HG03469 (cell line): Measurements from ENCODE around the gene TSSK6.
"Not testable (repeated sequence)": the region's sequence is repeated elsewhere in the genome, so short reads cannot be mapped to it uniquely, and the experiment has no call there.

ENCODE experiments used
- ATAC-seq: cut with Tn5 transposase; IDR thresholded peaks from one replicate; pipeline ENCODE4 v1.9.1; 2021; ENCODE audit warnings: mild to moderate bottlenecking, moderate library complexity, moderate number of reproducible peaks; ENCODE audit not compliant: unreplicated experiment

Gene TSSK6

GRCh38 chr19:19488875-19489690 is 26.3 kb downstream of the TSSK6 start:
- peak; percentile 41 for ATAC-seq

- no peak for ATAC-seq
Observed at GRCh38 chr19:19487950-19488874, 27.1 kb downstream of the TSSK6 start.

- ATAC-seq: no peak
Observed at GRCh38 chr19:19487077-19487949, 28.0 kb downstream of the TSSK6 start.

- ATAC-seq: no peak
Observed at GRCh38 chr19:19486343-19487076, 28.8 kb downstream of the TSSK6 start.

GRCh38 chr19:19485998-19486290 is 29.4 kb downstream of the TSSK6 start:
- ATAC-seq: no peak

GRCh38 chr19:19485161-19485997 is 30.0 kb downstream of the TSSK6 start:
- ATAC-seq: no peak

GRCh38 chr19:19482809-19483596 is 32.3 kb downstream of the TSSK6 start:
- ATAC-seq: no peak

- no peak for ATAC-seq
Observed at GRCh38 chr19:19480688-19481087, 34.7 kb downstream of the TSSK6 start.

- no peak for ATAC-seq
Observed at GRCh38 chr19:19477705-19478383, 37.5 kb downstream of the TSSK6 start.

GRCh38 chr19:19475849-19476828 is 39.2 kb downstream of the TSSK6 start:
- ATAC-seq: no peak

- no peak for ATAC-seq
Observed at GRCh38 chr19:19475015-19475765, 40.2 kb downstream of the TSSK6 start.

- ATAC-seq: not testable (repeated sequence)
Observed at GRCh38 chr19:19472106-19472505, 43.2 kb downstream of the TSSK6 start.

GRCh38 chr19:19471682-19472081 is 43.7 kb downstream of the TSSK6 start:
- ATAC-seq: no peak

- ATAC-seq: no peak
Observed at GRCh38 chr19:19470579-19470978, 44.8 kb downstream of the TSSK6 start.

GRCh38 chr19:19468424-19469050 is 46.8 kb downstream of the TSSK6 start:
- ATAC-seq: no peak

- ATAC-seq: no peak
Observed at GRCh38 chr19:19466201-19466600, 49.1 kb downstream of the TSSK6 start.
